DND-41 (cell line): ENCODE data around the gene PCDH1.

Experiments
- ATAC-seq: fragments of 200-7000 bp; cut with Tn5 transposase; 3 replicates; pipeline ENCODE4 v1.9.1; 2021; ENCODE audit warnings: low read depth; ENCODE audit not compliant: insufficient read depth
- DNase-seq: peaks from one replicate; pipeline ENCODE4 v3.0.0-alpha.2; 2020
- H2AFZ ChIP-seq: 2 replicates; pipeline ENCODE4 v1.6.0; 2012; ENCODE audit warnings: low read depth, low read length
- H3K27ac ChIP-seq: 2 replicates; pipeline ENCODE4 v1.5.1; 2012; ENCODE audit warnings: low read length, inconsistent platforms
- H3K27me3 ChIP-seq: fragments of 200-600 bp; sonication (generic); 2 replicates; pipeline ENCODE4 v1.6.0; 2012; ENCODE audit warnings: low read length, mild to moderate bottlenecking, inconsistent platforms; ENCODE audit not compliant: insufficient read depth, poor library complexity
- H3K36me3 ChIP-seq: 2 replicates; pipeline ENCODE4 v1.5.1; 2012; ENCODE audit warnings: low read length, inconsistent platforms; ENCODE audit not compliant: insufficient read depth
- H3K4me1 ChIP-seq: 2 replicates; pipeline ENCODE4 v1.5.1; 2012; ENCODE audit warnings: mild to moderate bottlenecking, low read length; ENCODE audit not compliant: insufficient read depth
- H3K4me2 ChIP-seq: 2 replicates; pipeline ENCODE4 v1.6.0; 2012; ENCODE audit warnings: mild to moderate bottlenecking, moderate library complexity, low read length, inconsistent platforms; ENCODE audit not compliant: insufficient read depth
- H3K4me3 ChIP-seq, 2 experiments: fragments of 200-600 bp in 1 of 2; shearing (Covaris generic) in 1 of 2; 2 replicates each; pipeline ENCODE4 v1.5.1; 2012 to 2016; ENCODE audit warnings: inconsistent platforms in 2 of 2, low read length in 2 of 2, mild to moderate bottlenecking in 2 of 2, low read depth in 1 of 2, moderate library complexity in 1 of 2
- H3K79me2 ChIP-seq: 2 replicates; pipeline ENCODE4 v1.6.0; 2012; ENCODE audit warnings: low read length, inconsistent platforms; ENCODE audit not compliant: insufficient read depth
- H3K9ac ChIP-seq: 2 replicates; pipeline ENCODE4 v1.6.0; 2012; ENCODE audit warnings: low read depth, mild to moderate bottlenecking, inconsistent platforms, low read length, moderate library complexity
- H3K9me3 ChIP-seq: 2 replicates; pipeline ENCODE4 v1.5.1; 2012; ENCODE audit warnings: low read length, moderate library complexity, mild to moderate bottlenecking, inconsistent platforms; ENCODE audit not compliant: insufficient read depth, severe bottlenecking
- H4K20me1 ChIP-seq: 2 replicates; pipeline ENCODE4 v1.6.0; 2012; ENCODE audit warnings: low read length; ENCODE audit not compliant: insufficient read depth
- CTCF ChIP-seq: IDR thresholded peaks from 2 replicates; pipeline ENCODE4 v1.5.1; 2012; ENCODE audit warnings: borderline replicate concordance, low read length, moderate library complexity, mild to moderate bottlenecking; ENCODE audit not compliant: poor library complexity, severe bottlenecking; ENCODE audit errors: extremely low read depth
- EZH2 ChIP-seq: IDR thresholded peaks from 3 replicates; pipeline ENCODE4 v1.6.1; 2012; ENCODE audit warnings: borderline replicate concordance, low read depth, mild to moderate bottlenecking, moderate library complexity, low read length, inconsistent platforms; ENCODE audit not compliant: severe bottlenecking

PCDH1 gene

GRCh38 chr5:141853895-141854626 lies 24.1 kb downstream of the PCDH1 start:
- no peak overlapping the region for H3K4me3 ChIP-seq
- peaks cover 9% of the 10 kb centered on the region for H3K4me1 ChIP-seq

DNA sequence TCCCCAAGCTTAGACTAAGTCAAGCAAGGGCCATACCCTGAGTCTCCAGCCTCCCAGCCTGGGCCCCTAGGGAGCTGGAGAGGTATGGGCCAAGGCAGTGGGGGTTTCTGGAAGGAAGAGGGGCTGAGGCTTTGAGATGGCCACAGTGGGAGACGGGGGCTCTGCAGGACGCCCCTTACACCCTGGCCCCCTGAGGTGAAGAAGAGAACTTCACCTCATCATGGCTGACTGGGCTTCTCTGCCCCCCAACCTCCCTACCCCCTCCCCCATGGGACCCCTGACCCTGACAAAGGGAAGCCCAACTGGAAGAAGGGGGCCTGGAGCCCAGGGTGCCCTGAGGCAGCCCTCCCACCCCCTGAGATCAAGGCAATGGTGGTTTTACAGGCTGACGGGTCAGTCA lies 25.8 kb downstream of the PCDH1 start:
- H2AFZ ChIP-seq: no peak overlapping the region
- DNase-seq (no peak), ATAC-seq (no peak)
- no peak overlapping the region for H3K4me3 ChIP-seq
- TF ChIP-seq CTCF (no peak), EZH2 (no peak)
- peaks cover 18% of the 10 kb centered on the region for H3K4me1 ChIP-seq
- H3K27ac ChIP-seq: no peak overlapping the region
- no peaks in the 10 kb centered on the region for H3K27me3 ChIP-seq
- H4K20me1 ChIP-seq: no peaks in the 10 kb centered on the region
- H3K36me3 ChIP-seq: no peaks in the 10 kb centered on the region; the same call in 1 of the 2 replicates
- H3K4me2 ChIP-seq: no peak overlapping the region
- H3K79me2 ChIP-seq: no peaks in the 10 kb centered on the region
- H3K9ac ChIP-seq: no peak overlapping the region
- H3K9me3 ChIP-seq: no peaks in the 10 kb centered on the region

More at GRCh38 chr5:141853895-141854626, 24.1 kb downstream of the PCDH1 start:
- Histone ChIP-seq H3K27me3 (peaks cover 5% of the 10 kb centered on the region), H3K79me2 (no peaks in the 10 kb centered on the region), H3K9ac (no peak overlapping the region), H3K27ac (no peak overlapping the region), H3K36me3 (no peaks in the 10 kb centered on the region; the same call in 1 of the 2 replicates), H2AFZ (no peak overlapping the region), H4K20me1 (no peaks in the 10 kb centered on the region), H3K9me3 (no peaks in the 10 kb centered on the region), H3K4me2 (no peak overlapping the region)
- DNase-seq (no peak), ATAC-seq (no peak)
- TF ChIP-seq EZH2 (no peak), CTCF (no peak)

DNA sequence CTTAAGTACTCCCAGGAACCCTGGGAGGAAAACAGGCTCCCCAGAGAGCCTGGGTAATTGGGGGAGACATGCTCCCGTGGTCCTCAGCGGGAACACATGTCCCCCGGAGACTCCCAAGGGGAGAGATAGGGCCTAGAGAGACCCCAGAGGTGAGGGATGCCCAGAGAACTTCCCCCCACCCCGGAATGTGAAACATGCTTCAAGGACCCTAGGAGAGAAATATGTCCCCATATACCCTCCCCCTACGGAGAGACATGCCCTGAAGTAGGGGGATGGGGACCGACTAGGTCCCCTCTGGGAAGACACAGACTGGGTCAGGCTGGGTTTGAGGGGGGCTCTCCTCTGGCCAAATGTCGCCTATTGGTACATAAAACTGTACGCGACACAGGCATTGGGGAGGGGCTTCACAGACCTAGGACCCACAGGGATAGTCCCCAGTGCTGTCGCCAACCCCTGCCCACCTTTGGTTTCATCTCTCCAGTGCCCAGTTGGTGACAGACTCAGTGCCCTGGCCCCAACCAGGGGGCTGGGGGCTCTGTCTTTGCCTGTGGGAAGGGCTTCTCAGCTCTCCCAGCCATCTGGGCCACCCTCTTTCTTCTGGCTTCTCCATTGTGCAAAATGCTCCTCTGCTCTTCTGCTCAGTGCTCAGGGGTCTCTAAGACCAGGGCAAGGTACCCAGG lies 26.9 kb downstream of the PCDH1 start:
- Histone ChIP-seq H3K9ac (no peak overlapping the region), H3K27ac (no peak overlapping the region), H3K4me3 (no peak overlapping the region; a peak in 1 of 4 replicates), H3K4me2 (no peak overlapping the region), H3K79me2 (no peaks in the 10 kb centered on the region), H3K36me3 (no peaks in the 10 kb centered on the region; the same call in 1 of the 2 replicates), H3K9me3 (no peaks in the 10 kb centered on the region), H3K27me3 (no peaks in the 10 kb centered on the region), H3K4me1 (peaks cover 18% of the 10 kb centered on the region), H4K20me1 (no peaks in the 10 kb centered on the region), H2AFZ (peak overlapping the region; percentile 82)
- ATAC-seq: no peak
- DNase-seq: no peak
- TF ChIP-seq EZH2 (no peak), CTCF (no peak)
